ENCODE results near the gene WDR1.

GRCh38 chr4:10058371-10058770 is 58.2 kb downstream of the WDR1 start:
- no peak for TF ChIP-seq CTCF (conservative IDR thresholded peaks at IDR 0.05)
- no peak for TF ChIP-seq EZH2 (IDR thresholded peaks at IDR 0.05; ENCODE audit: low read depth)

Measured in PC-9 (cell line).